ENCODE data around the gene PTPRK. TPM values are rescaled to one million over a fixed set of nuclear protein-coding genes. Genes with fewer than 3 reads are reported as not detected.

Gene PTPRK
- total and polyA plus RNA-seq, 9 of the 15 experiments (the other 6 are each of a cell fraction or from before 2014, with no cell fraction given) = 0.04 to 0.51 TPM; not detected in 7

GRCh38 chr6:128225612-128226011 lies 294.8 kb downstream of the PTPRK start:
- no TSS peak for BruUV-seq (replicated peaks)
- Histone ChIP-seq H4K20me1 (replicated peaks; ENCODE audit: control insufficient read depth, insufficient read depth, low read length) (no peaks in the 10 kb centered on the region), H3K9me3 (replicated peaks; ENCODE audit: control insufficient read depth, insufficient read depth, low read depth, low read length) (no peaks in the 10 kb centered on the region), H3K36me3 (ENCODE audit: control insufficient read depth, insufficient read depth, low read length) (no peaks in the 10 kb centered on the region), H3K4me3 (no peak overlapping the region), H3K27me3 (ENCODE audit: control insufficient read depth in 2 of 2, insufficient read depth in 2 of 2, low read length in 2 of 2) (no peaks in the 10 kb centered on the region), H2AFZ (ENCODE audit: low read depth, low read length) (no peak overlapping the region), H3K27ac (ENCODE audit: extremely low read depth, low read depth, low read length) (no peak overlapping the region), H3K79me2 (ENCODE audit: control insufficient read depth, insufficient read depth, low read length) (no peaks in the 10 kb centered on the region), H3K9me1 (ENCODE audit: control insufficient read depth, insufficient read depth, low read length) (no peaks in the 10 kb centered on the region), H3K4me1 (replicated peaks in 1 of 2; ENCODE audit: control insufficient read depth in 2 of 2, insufficient read depth in 2 of 2, low read length in 2 of 2) (no peaks in the 10 kb centered on the region), H3K4me2 (ENCODE audit: insufficient read depth, low read length) (no peak overlapping the region), H3K9ac (ENCODE audit: insufficient read depth in 1 of 2, low read depth in 2 of 2, low read length in 2 of 2) (no peak overlapping the region)
- intact Hi-C loops (cut with micrococcal nuclease) (no loop called here), in situ Hi-C loops (cut with MboI) (no loop called here)
- POLR2A ChIA-PET = no interaction called here
- CTCF ChIA-PET (ENCODE audit: low intra/inter-chr PET ratio) = no interaction called here
- FAIRE-seq (no peak), DNase-seq (ENCODE audit: extremely low read depth in 1 of 4, low spot score in 3 of 4) (no peak), ATAC-seq (no peak)
- TF ChIP-seq MAFF (IDR thresholded peaks at IDR 0.05; ENCODE audit: low read length) = peak; percentile 34; the same call in 1 of the 2 replicates
- no peak for TF ChIP-seq ZNF121 (CRISPR knock-in tag; conservative IDR thresholded peaks at IDR 0.05)
- no peak for TF ChIP-seq ZNF780A (CRISPR knock-in tag; IDR thresholded peaks at IDR 0.05)
- no peak for TF ChIP-seq JUN (IDR thresholded peaks at IDR 0.05; ENCODE audit: borderline replicate concordance, low read depth, low read length)
- no peak for TF ChIP-seq JUN (CRISPR knock-in tag; IDR thresholded peaks at IDR 0.05; ENCODE audit: borderline replicate concordance)
- no peak for TF ChIP-seq NONO (IDR thresholded peaks at IDR 0.05; ENCODE audit: low read depth in 2 of 2, low read length in 1 of 2)
- peak; percentile 85 for TF ChIP-seq ZNF316 (IDR thresholded peaks at IDR 0.05)
- TF ChIP-seq ZNF609 (CRISPR knock-in tag; IDR thresholded peaks at IDR 0.05; ENCODE audit: borderline replicate concordance) = no peak
- no peak for TF ChIP-seq BRF1 (IDR thresholded peaks at IDR 0.05; ENCODE audit: borderline replicate concordance, extremely low read depth, insufficient read length)
- TF ChIP-seq ZZZ3 (IDR thresholded peaks at IDR 0.05) = no peak
- no peak for TF ChIP-seq NFE2L1 (tag; IDR thresholded peaks at IDR 0.05; ENCODE audit: borderline replicate concordance, low read depth)
- no peak for TF ChIP-seq TEAD1 (CRISPR knock-in tag; IDR thresholded peaks at IDR 0.05)
- TF ChIP-seq CC2D1A (IDR thresholded peaks at IDR 0.05) = no peak
- no peak for TF ChIP-seq ZNF232 (CRISPR knock-in tag; IDR thresholded peaks at IDR 0.05)
- no peak for TF ChIP-seq ZNF324 (CRISPR knock-in tag; IDR thresholded peaks at IDR 0.05)
- no peak for TF ChIP-seq SMARCE1 (IDR thresholded peaks at IDR 0.05)
- 0 out of 2 replicates have a peak, but pooled peaks have one; percentile 28 for TF ChIP-seq MAFG (tag; conservative IDR thresholded peaks at IDR 0.05)
- no peak for TF ChIP-seq TGIF2 (CRISPR knock-in tag; IDR thresholded peaks at IDR 0.05)
- TF ChIP-seq HDAC6 (IDR thresholded peaks at IDR 0.05; ENCODE audit: low read depth, low read length) = no peak
- no peak for TF ChIP-seq EWSR1 (IDR thresholded peaks at IDR 0.05; ENCODE audit: borderline replicate concordance, low read depth, partially characterized antibody)

All from K562 (cell line).